HG03558 (cell line): ENCODE results near the gene MUC16.

ENCODE experiments used
- ATAC-seq: cut with Tn5 transposase; IDR thresholded peaks from one replicate; pipeline ENCODE4 v1.9.1; 2021; ENCODE audit warnings: moderate number of reproducible peaks; ENCODE audit not compliant: unreplicated experiment; ENCODE audit errors: extremely low read depth

MUC16 gene

GRCh38 chr19:9010693-9011092 is 484 bp upstream of the MUC16 start:
- ATAC-seq = no peak

- no peak for ATAC-seq
Observed at GRCh38 chr19:9009431-9009830, 778 bp downstream of the MUC16 start.

GRCh38 chr19:9008667-9009066 is 1.5 kb downstream of the MUC16 start:
- no peak for ATAC-seq

GRCh38 chr19:9000933-9001332 is 9.3 kb downstream of the MUC16 start:
- ATAC-seq = no peak

- ATAC-seq = no peak
Observed at GRCh38 chr19:8988204-8988603, 22.0 kb downstream of the MUC16 start.

- ATAC-seq = no peak
Observed at GRCh38 chr19:8986296-8986695, 23.9 kb downstream of the MUC16 start.

GRCh38 chr19:8973501-8974091 is 36.6 kb downstream of the MUC16 start:
- no peak for ATAC-seq

- no peak for ATAC-seq
Observed at GRCh38 chr19:8965887-8966286, 44.3 kb downstream of the MUC16 start.
